ENCODE measurements around the gene BCKDK. TPM values are rescaled to one million over a fixed set of nuclear protein-coding genes. Genes with fewer than 3 reads are reported as not detected.

Gene BCKDK
- total RNA-seq, 2 experiments from 2014 or later = 4.3 to 5.8 TPM

- H3K4me1 Mint-ChIP-seq (ENCODE audit: low read depth) = peaks cover 41% of the 10 kb centered on the region
- ChIA-PET CTCF (interaction anchor here (1.3 to 2.3 kb wide), 4 partner anchors 24 to 88 kb away, joined by 4 to 21 read pairs (median 8); partner anchors contain the start of gene HSD3B7), POLR2A (interaction anchor here (0.8 to 3.4 kb wide), 8 partner anchors 21 to 797 kb away, joined by 3 to 79 read pairs (median 32); partner anchors contain the start of genes ARMC5, KAT8, SETD1A and STX4)
- TF ChIP-seq, protein P1, sequence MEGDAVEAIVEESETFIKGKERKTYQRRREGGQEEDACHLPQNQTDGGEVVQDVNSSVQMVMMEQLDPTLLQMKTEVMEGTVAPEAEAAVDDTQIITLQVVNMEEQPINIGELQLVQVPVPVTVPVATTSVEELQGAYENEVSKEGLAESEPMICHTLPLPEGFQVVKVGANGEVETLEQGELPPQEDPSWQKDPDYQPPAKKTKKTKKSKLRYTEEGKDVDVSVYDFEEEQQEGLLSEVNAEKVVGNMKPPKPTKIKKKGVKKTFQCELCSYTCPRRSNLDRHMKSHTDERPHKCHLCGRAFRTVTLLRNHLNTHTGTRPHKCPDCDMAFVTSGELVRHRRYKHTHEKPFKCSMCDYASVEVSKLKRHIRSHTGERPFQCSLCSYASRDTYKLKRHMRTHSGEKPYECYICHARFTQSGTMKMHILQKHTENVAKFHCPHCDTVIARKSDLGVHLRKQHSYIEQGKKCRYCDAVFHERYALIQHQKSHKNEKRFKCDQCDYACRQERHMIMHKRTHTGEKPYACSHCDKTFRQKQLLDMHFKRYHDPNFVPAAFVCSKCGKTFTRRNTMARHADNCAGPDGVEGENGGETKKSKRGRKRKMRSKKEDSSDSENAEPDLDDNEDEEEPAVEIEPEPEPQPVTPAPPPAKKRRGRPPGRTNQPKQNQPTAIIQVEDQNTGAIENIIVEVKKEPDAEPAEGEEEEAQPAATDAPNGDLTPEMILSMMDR (IDR thresholded peaks at IDR 0.05) = no peak
- no peak for ATAC-seq (ENCODE audit: poor library complexity)
- peak overlapping the region; percentile 98 for H3K4me3 Mint-ChIP-seq
- peak in 5 of 14 experiments; percentile 17 to 57 (median 46) for DNase-seq
- Histone ChIP-seq H3K27ac (ENCODE audit: low read depth in 1 of 2, low read length in 2 of 2) (peak overlapping the region; percentile 49 to 95), H3K4me3 (ENCODE audit: low read length) (peak overlapping the region; percentile 96), H3K36me3 (ENCODE audit: insufficient read depth, low read length) (peaks cover 15% of the 10 kb centered on the region), H3K4me1 (ENCODE audit: insufficient read depth, low read length) (peaks cover 35% of the 10 kb centered on the region), H3K9me3 (ENCODE audit: control insufficient read depth in 1 of 2, insufficient read depth in 1 of 2, low read length in 2 of 2) (no peaks in the 10 kb centered on the region), H3K27me3 (ENCODE audit: control insufficient read depth in 1 of 2, insufficient read depth in 2 of 2, low read length in 2 of 2) (no peaks in the 10 kb centered on the region)
- intact Hi-C loops (cut with DNase I, micrococcal nuclease) = loop anchor here (1.0 to 10.0 kb wide), 8 partner anchors 39 to 795 kb away; partner anchors contain the start of genes FBXL19 (in 2 of the 2), SETD1A (in 2 of the 2), FUS (in 1 of the 2) and STX4 (in 1 of the 2)
- no peaks in the 10 kb centered on the region for H3K27me3 Mint-ChIP-seq
- H3K27ac Mint-ChIP-seq = peak overlapping the region; percentile 92
- peaks cover 36% of the 10 kb centered on the region for H3K36me3 Mint-ChIP-seq (ENCODE audit: low read depth)
- no peaks in the 10 kb centered on the region for H3K9me3 Mint-ChIP-seq
Measured at GRCh38 chr16:31072540-31073141, 35.5 kb upstream of the BCKDK start.

GRCh38 chr16:31073142-31073969, 34.8 kb upstream of the BCKDK start:
- H3K27me3 ChIP-seq (ENCODE audit: control insufficient read depth in 1 of 2, insufficient read depth in 2 of 2, low read length in 2 of 2) = no peaks in the 10 kb centered on the region
- H3K4me1 Mint-ChIP-seq (ENCODE audit: low read depth) = peaks cover 41% of the 10 kb centered on the region
- DNase-seq (peak; percentile 71 to 91 (median 81)), ATAC-seq (ENCODE audit: poor library complexity) (peak; percentile 27)
- CTCF ChIA-PET = interaction anchor here (1.0 to 2.3 kb wide), 6 partner anchors 23 to 228 kb away, joined by 3 to 21 read pairs (median 6); partner anchors contain the start of genes HSD3B7, KAT8 and STX4
- peaks cover 43% of the 10 kb centered on the region for H3K36me3 Mint-ChIP-seq (ENCODE audit: low read depth)
- POLR2A ChIA-PET = interaction anchor here (0.6 to 3.4 kb wide), 39 partner anchors 8 to 831 kb away, joined by 3 to 79 read pairs (median 5); partner anchors contain the start of genes ARMC5, FBRS, FBXL19 and FUS
- H3K36me3 ChIP-seq (ENCODE audit: insufficient read depth, low read length) = peaks cover 22% of the 10 kb centered on the region
- peak overlapping the region; percentile 93 to 95 for H3K27ac ChIP-seq (ENCODE audit: low read depth in 1 of 2, low read length in 2 of 2)
- no peaks in the 10 kb centered on the region for H3K27me3 Mint-ChIP-seq
- intact Hi-C loops (cut with DNase I, micrococcal nuclease) = loop anchor here (1.0 to 10.0 kb wide), 8 partner anchors 40 to 794 kb away; partner anchors contain the start of genes FBXL19 (in 2 of the 2), SETD1A (in 2 of the 2), FUS (in 1 of the 2) and STX4 (in 1 of the 2)
- no peaks in the 10 kb centered on the region for H3K9me3 ChIP-seq (ENCODE audit: control insufficient read depth in 1 of 2, insufficient read depth in 1 of 2, low read length in 2 of 2)
- H3K4me1 ChIP-seq (ENCODE audit: insufficient read depth, low read length) = peaks cover 35% of the 10 kb centered on the region
- peak overlapping the region; percentile 98 for H3K4me3 Mint-ChIP-seq
- H3K9me3 Mint-ChIP-seq = no peaks in the 10 kb centered on the region
- TF ChIP-seq, protein P1 (IDR thresholded peaks at IDR 0.05) = no peak
- H3K27ac Mint-ChIP-seq = peak overlapping the region; percentile 92
- peak overlapping the region; percentile 96 for H3K4me3 ChIP-seq (ENCODE audit: low read length)

All from CD4-positive, alpha-beta T cell (primary cell).